ENCODE data around the gene CLSTN3. TPM values are rescaled to one million over a fixed set of nuclear protein-coding genes. Genes with fewer than 3 reads are reported as not detected.

CLSTN3 gene
- total and polyA plus RNA-seq, 2 of the 13 experiments (the other 11 are each of a cell fraction or from before 2014, with no cell fraction given): 26.2 to 94.1 TPM

- TF ChIP-seq KAT8 (CRISPR knock-in tag; IDR thresholded peaks at IDR 0.05) (0 out of 2 replicates have a peak, but pooled peaks have one; percentile 17), ZNF24 (IDR thresholded peaks at IDR 0.05) (no peak), KDM4B (CRISPR knock-in tag; IDR thresholded peaks at IDR 0.05) (no peak), ZNF382 (CRISPR knock-in tag; IDR thresholded peaks at IDR 0.05; ENCODE audit: borderline replicate concordance) (no peak), NR2F2 (IDR thresholded peaks at IDR 0.05; ENCODE audit: borderline replicate concordance, low read depth) (no peak), HDAC2 (CRISPR knock-in tag; IDR thresholded peaks at IDR 0.05) (no peak; the same call in 1 of the 2 replicates), DBP (CRISPR knock-in tag; IDR thresholded peaks at IDR 0.05; ENCODE audit: not compliant biosample characterization) (no peak), ZC3H13 (CRISPR knock-in tag; IDR thresholded peaks at IDR 0.05) (no peak), CBX1 (IDR thresholded peaks at IDR 0.05; ENCODE audit: low read depth) (no peak), ZBTB7A (CRISPR knock-in tag; IDR thresholded peaks at IDR 0.05) (no peak), SSRP1 (CRISPR knock-in tag; IDR thresholded peaks at IDR 0.05) (no peak), U2AF1 (optimal IDR thresholded peaks at IDR 0.05; ENCODE audit: low read depth, low read length) (no peak), MAX (IDR thresholded peaks at IDR 0.05) (peak; percentile 28; the same call in 1 of the 2 replicates), ZNF207 (IDR thresholded peaks at IDR 0.05; ENCODE audit: borderline replicate concordance) (no peak), RFXAP (CRISPR knock-in tag; IDR thresholded peaks at IDR 0.05; ENCODE audit: borderline replicate concordance) (no peak), HDAC6 (IDR thresholded peaks at IDR 0.05; ENCODE audit: low read depth, low read length) (no peak), ZFP36L2 (CRISPR knock-in tag; IDR thresholded peaks at IDR 0.05) (no peak), HOXA3 (CRISPR knock-in tag; IDR thresholded peaks at IDR 0.05) (peak; percentile 6; the same call in 1 of the 2 replicates), E2F2 (CRISPR knock-in tag; IDR thresholded peaks at IDR 0.05; ENCODE audit: borderline replicate concordance) (no peak), FIP1L1 (IDR thresholded peaks at IDR 0.05; ENCODE audit: borderline replicate concordance, insufficient read depth, low read depth, low read length) (no peak), ZNF362 (CRISPR knock-in tag; IDR thresholded peaks at IDR 0.05; ENCODE audit: borderline replicate concordance) (no peak), ZNF260 (CRISPR knock-in tag; IDR thresholded peaks at IDR 0.05; ENCODE audit: borderline replicate concordance, low read depth) (no peak), ZFP91 (CRISPR knock-in tag; IDR thresholded peaks at IDR 0.05; ENCODE audit: borderline replicate concordance) (no peak; the same call in 1 of the 2 replicates), EZH2 (conservative IDR thresholded peaks at IDR 0.05; ENCODE audit: low read depth, low read length) (no peak), TOPORS (CRISPR knock-in tag; IDR thresholded peaks at IDR 0.05) (no peak), SRY (CRISPR knock-in tag; IDR thresholded peaks at IDR 0.05) (0 out of 2 replicates have a peak, but pooled peaks have one; percentile 10)
These were observed at the start of gene CLSTN3 (continued) for GRCh38 chr12:7129872-7130691.

All from HepG2 (cell line).